Tongue (tissue), 2 donors: ENCODE results near the gene SLC4A5. TPM values are rescaled to one million over a fixed set of nuclear protein-coding genes. Genes with fewer than 3 reads are reported as not detected.

Experiments used
- DNase-seq: peaks from one replicate; pipeline ENCODE4 v3.0.0-alpha.2; 2015
- total RNA-seq: library from RNA; depleted of rRNA; stranded (reverse); fragments of >200 nt; gene quantifications from one replicate; pipeline ENCODE4 v1.2.3, GENCODE V29; 2014

SLC4A5 gene
- 2.6 TPM for total RNA-seq

- DNase-seq: no peak
These were observed at the start of gene SLC4A5 for GRCh38 chr2:74343316-74343715. SLC4A5 (minus strand) TSS chr2:74343416; CDS start chr2:74315023, 28,393 bp downstream.

GRCh38 chr2:74392449-74392743 lies 49.2 kb upstream of the SLC4A5 start:
- no peak for DNase-seq

- peak; percentile 98 for DNase-seq
These were observed 48.6 kb upstream of the SLC4A5 start for GRCh38 chr2:74391580-74392448.

GRCh38 chr2:74391209-74391579 lies 48.0 kb upstream of the SLC4A5 start:
- DNase-seq: peak; percentile 34

- no peak for DNase-seq
These were observed 47.4 kb upstream of the SLC4A5 start for GRCh38 chr2:74390606-74391005.

- DNase-seq: no peak
These were observed 44.1 kb upstream of the SLC4A5 start for GRCh38 chr2:74387346-74387745.

GRCh38 chr2:74385396-74385795 lies 42.2 kb upstream of the SLC4A5 start:
- no peak for DNase-seq

GRCh38 chr2:74384051-74384450 lies 40.8 kb upstream of the SLC4A5 start:
- no peak for DNase-seq

GRCh38 chr2:74383254-74383653 lies 40.0 kb upstream of the SLC4A5 start:
- no peak for DNase-seq

GRCh38 chr2:74381751-74382150 lies 38.5 kb upstream of the SLC4A5 start:
- DNase-seq: no peak

- DNase-seq: peak; percentile 77
These were observed 36.9 kb upstream of the SLC4A5 start, which contains the start of gene DCTN1 for GRCh38 chr2:74379851-74380789. DCTN1 (minus strand) TSS chr2:74380311; CDS start chr2:74380037, 274 bp downstream.

GRCh38 chr2:74378007-74378406 lies 34.8 kb upstream of the SLC4A5 start:
- DNase-seq: no peak

- DNase-seq: no peak
These were observed 32.6 kb upstream of the SLC4A5 start for GRCh38 chr2:74375838-74376237.

- peak; percentile 86 for DNase-seq
These were observed 31.4 kb upstream of the SLC4A5 start for GRCh38 chr2:74374509-74375205.

- no peak for DNase-seq
These were observed 30.8 kb upstream of the SLC4A5 start for GRCh38 chr2:74373985-74374384.

- peak; percentile 18 for DNase-seq
These were observed 30.0 kb upstream of the SLC4A5 start for GRCh38 chr2:74373221-74373676.

GRCh38 chr2:74372674-74373073 lies 29.5 kb upstream of the SLC4A5 start:
- no peak for DNase-seq

- DNase-seq: no peak
These were observed 28.2 kb upstream of the SLC4A5 start for GRCh38 chr2:74371421-74371820.

GRCh38 chr2:74369976-74370375 lies 26.8 kb upstream of the SLC4A5 start:
- no peak for DNase-seq

- DNase-seq: no peak
These were observed 25.3 kb upstream of the SLC4A5 start for GRCh38 chr2:74368499-74368898.

- no peak for DNase-seq
These were observed 24.6 kb upstream of the SLC4A5 start for GRCh38 chr2:74367789-74368188.

GRCh38 chr2:74366036-74366435 lies 22.8 kb upstream of the SLC4A5 start:
- DNase-seq: no peak
